RWPE1 (cell line): Measurements from ENCODE around the gene HOXC10.

Experiments used
- CTCF ChIA-PET: fragments of 350-600 bp; sonication (Branson Sonifier 250); formaldehyde crosslinking; extraction: SDS; loops from one replicate; lab custom pipeline; 2021; lab: Yijun Ruan, JAX
- POLR2A ChIA-PET: fragments of 400-600 bp; formaldehyde crosslinking; extraction: SDS; loops from one replicate; lab custom pipeline; 2020; ENCODE audit warnings: antibody characterized with exemption; ENCODE audit not compliant: low non-redundant PET; lab: Yijun Ruan, JAX
- DNase-seq: peaks from one replicate; pipeline ENCODE4 v3.0.0; 2012; ENCODE audit warnings: low spot score
- H3K27ac ChIP-seq: fragments of 450-650 bp; 2 replicates; pipeline ENCODE4 v1.5.1; 2017
- TF ChIP-seq, protein P1 (sequence below): fragments of 450-650 bp; conservative IDR thresholded peaks from 2 replicates; pipeline ENCODE4 v1.5.1; 2017; ENCODE audit warnings: low read depth, mild to moderate bottlenecking

The HOXC10 gene

DNA sequence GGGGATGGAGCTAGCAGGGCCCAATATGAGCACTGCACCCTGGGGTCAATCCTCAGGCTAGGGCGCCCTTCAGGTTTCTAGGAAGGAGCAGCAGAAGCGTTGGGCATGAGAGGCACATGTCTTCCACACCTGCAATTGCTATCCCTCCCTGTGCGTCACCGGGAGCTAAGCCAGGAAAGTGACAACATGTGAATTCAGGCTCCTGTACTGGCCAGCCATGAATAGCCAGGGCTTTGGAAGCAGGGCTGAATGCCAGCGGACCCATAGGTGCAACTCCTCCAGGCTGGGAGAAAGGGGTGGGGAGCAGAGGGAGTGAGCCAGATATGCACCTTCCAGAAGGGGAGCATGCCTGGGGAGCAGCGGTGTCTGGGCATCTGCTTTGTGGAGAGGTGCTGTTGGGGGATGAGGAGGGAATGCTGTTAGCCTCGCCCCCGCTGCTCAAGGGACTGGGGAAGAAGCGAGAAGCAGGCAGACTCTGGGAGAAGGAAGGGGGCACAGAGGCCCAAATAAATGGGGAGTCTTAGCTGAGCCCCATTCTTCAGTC lies 54.0 kb downstream of the HOXC10 start:
- peak overlapping the region; percentile 45; the same call in 1 of the 2 replicates for H3K27ac ChIP-seq
- ChIA-PET CTCF (interaction anchor here (0.7 to 1.4 kb wide), 2 partner anchors 120 to 162 kb away, joined by 3 to 5 read pairs; no protein-coding TSS in a partner anchor), POLR2A (no interaction called here)
- DNase-seq = no peak
- TF ChIP-seq, protein P1, sequence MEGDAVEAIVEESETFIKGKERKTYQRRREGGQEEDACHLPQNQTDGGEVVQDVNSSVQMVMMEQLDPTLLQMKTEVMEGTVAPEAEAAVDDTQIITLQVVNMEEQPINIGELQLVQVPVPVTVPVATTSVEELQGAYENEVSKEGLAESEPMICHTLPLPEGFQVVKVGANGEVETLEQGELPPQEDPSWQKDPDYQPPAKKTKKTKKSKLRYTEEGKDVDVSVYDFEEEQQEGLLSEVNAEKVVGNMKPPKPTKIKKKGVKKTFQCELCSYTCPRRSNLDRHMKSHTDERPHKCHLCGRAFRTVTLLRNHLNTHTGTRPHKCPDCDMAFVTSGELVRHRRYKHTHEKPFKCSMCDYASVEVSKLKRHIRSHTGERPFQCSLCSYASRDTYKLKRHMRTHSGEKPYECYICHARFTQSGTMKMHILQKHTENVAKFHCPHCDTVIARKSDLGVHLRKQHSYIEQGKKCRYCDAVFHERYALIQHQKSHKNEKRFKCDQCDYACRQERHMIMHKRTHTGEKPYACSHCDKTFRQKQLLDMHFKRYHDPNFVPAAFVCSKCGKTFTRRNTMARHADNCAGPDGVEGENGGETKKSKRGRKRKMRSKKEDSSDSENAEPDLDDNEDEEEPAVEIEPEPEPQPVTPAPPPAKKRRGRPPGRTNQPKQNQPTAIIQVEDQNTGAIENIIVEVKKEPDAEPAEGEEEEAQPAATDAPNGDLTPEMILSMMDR = no peak

DNA sequence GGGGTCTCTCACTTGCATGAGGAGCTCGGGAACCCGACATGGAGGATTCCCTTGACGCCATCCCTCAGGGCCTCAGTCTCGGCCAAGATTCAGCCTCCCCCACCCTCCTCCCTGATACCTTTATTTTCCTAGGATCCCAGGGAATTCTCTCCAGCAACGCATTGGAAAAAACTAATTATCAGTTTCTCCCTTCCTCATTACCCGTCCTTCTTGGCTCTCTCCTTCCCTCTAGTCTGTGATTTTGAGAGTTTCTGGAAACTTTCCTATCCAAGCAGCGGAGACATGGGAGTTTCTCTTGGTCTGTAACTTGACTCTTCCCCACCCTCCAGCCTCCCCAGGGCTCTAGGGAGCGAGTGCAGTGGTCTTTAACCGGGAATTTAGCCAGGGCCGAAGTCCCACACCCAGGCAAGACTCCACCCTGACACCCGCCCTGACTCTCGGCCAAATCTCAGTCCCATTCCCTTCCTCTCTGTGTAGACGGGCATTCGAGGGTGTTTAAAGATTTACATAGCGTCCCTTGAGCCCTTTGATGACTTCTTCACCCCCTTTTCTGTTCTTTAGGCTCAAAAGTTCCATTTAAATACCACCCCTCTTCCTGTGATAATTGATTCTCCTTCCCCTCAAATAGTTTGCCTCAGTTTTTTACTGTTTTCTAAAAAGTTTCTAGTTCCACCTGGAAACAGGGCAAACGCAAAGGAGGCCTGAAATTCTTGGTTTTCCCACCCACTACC lies 54.6 kb downstream of the HOXC10 start:
- no peak for DNase-seq
- CTCF ChIA-PET = interaction anchor here (0.7 kb wide), 1 partner anchor 120 kb away, joined by 3 read pairs; no protein-coding TSS in a partner anchor
- TF ChIP-seq, protein P1 = no peak
- POLR2A ChIA-PET = no interaction called here
- peak overlapping the region; percentile 45; the same call in 1 of the 2 replicates for H3K27ac ChIP-seq
